Activated CD4-positive, alpha-beta T cell treated with anti-CD3 and anti-CD28 coated beads for 4 hours (primary cell): ENCODE results near the gene HMX1.

ENCODE experiments used
- DNase-seq, 2 donors: peaks; one replicate each; pipeline ENCODE4 v3.0.0-alpha.2; 2020

Gene HMX1

DNA sequence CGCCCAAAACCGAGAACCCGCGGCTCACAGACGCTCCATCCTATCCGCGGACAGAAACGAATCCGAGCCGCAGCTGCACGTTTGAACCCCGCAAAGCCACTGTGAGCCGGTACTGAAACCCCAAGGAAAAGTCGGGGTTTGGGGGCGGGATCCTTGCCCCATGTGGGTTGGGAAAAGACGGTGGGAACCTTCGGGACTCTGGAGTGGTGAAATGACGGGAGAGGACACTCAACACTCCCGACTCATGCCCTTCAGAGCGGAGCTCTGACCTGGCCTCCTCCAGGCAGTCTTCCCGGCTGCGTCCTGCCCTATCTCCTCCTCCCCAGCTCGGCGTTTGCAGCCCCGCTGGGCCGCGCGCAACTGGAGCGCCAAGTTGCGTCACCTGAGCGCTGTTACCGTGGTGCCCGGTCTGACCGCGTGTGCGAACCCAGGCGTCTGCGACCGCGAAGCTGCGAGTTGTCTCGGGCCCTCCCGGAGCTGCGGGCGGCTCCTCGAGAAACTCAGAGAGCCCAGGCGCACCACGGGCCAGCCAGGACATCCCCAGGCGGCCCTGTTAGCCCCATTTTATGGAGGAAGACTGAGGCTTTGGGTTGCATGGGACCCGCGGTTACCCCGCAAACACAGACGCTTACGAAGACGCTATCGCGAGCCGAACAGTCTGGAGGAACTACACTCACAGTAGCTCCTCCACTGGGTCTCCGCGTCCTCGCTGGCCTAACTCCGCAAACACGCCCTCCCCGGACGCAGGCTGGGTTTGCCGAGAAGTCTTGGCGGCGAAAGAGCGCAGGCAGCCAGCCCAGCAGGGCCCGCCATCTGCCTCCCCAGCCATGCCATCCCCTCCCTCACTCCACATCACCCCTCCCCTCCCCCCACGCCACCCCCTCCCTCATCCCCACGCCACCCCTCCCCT lies 20.3 kb upstream of the HMX1 start:
- DNase-seq: no peak

DNA sequence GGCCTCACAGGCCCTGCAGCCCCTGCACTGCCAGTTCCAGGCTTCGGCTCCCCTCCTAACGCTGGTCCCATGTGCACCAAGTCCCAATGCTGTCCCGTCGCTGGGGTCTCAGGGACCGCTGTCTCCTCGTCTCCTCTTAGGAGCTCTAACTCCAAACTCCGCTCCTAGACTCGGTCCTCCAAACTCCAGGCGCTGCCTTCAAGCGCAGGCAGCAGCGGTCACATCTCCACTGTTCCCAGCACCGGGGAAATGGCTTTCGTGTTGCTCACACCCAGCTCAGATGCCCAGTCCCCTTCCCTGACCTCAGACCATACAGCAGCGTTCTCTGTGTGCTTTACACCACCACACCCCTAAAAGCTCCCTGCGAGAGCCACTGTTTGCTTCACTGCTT lies 19.6 kb upstream of the HMX1 start:
- no peak for DNase-seq

DNA sequence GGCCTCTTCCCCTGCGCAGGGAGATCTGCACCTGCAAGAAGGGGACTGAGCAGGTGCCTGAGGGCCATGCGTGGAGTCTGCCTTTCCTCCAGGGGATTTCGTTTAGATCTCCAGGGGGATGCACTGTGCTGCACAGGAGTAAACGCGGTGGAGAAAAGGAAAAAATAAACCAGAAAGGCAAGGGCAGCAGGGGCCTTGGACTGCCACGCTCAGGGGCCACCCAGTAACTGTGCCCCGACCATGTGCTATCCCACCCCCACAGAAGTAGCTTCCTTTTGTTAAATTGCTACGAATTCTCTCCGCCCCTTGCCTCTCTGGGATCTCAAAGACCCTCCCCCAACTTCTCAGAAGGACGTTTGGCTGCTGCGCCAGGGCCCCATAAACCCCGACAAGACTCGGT lies 17.2 kb upstream of the HMX1 start:
- DNase-seq: no peak

DNA sequence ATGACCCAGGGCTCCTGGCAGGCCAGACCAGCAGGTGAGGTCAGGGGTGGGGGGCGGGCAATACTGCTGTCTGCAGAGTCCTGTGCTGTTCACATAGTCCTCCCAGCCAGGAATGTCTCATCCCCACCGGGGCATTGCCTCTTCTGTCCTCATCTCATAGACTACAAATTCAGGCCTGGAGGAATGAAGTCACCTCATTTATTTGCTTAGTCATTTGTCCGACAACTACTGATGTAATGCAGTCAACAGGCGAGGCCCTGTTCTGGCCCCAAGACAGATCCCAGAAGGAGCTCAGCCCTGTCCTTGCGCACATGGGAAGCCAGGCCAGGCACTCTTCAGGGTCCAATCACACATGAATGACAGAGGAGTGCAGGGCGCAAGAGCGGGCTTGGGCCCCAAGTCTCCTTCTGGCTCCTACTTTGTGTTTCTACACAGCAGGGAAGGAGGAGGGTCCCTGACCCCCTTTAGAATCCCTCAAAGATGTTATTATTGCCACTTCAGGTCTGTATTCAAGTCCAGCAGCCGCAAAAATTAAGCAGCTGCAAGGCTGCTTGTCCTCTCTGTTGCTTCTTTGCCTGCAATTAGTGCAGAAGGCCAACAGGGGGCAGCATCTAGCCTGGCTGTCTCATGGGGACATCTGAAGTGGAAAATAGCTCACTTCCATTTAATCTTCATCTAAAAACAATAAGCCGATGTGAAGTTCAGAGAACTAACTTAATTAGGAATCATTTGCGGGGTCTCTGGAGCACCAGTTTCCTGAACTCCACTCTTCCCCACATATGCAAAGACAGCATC lies 15.2 kb upstream of the HMX1 start:
- DNase-seq: no peak

DNA sequence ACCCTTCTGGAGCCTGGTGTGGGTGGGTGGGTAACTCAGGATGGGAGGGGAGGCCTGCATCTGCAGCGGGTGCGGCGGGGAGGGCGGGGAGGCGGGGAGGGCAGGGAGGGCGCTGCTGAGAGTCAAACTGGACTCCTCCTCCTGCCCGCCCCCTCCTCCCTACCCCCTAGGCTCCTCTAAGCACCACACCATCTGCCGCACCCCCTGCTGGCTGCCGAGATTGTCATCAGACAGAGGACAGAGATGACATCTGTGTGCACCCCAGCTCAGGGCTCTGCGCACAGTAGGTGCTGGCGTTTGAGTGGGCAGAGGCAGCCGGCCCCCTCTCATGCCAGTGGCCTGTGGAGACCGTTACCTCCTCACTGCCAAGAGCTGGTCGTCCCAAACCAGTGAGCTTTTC lies 10.6 kb upstream of the HMX1 start:
- DNase-seq: no peak

DNA sequence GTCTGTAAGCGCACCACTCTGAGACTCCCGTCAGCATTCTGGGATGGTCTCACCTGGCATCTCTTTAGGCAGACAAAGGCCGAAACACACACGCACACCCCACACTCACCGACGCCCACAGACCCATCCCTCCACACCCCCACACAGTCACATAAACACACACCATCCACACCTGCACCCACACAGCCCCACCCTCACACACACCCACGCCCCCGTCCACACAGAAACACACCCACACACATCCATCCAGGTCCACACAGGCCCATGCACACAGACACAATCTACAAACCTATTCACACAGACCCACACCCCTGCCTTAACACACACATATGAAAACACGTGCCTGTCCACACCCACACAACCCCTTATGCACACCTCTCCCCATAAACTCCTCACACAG lies 9.2 kb upstream of the HMX1 start:
- no peak for DNase-seq

DNA sequence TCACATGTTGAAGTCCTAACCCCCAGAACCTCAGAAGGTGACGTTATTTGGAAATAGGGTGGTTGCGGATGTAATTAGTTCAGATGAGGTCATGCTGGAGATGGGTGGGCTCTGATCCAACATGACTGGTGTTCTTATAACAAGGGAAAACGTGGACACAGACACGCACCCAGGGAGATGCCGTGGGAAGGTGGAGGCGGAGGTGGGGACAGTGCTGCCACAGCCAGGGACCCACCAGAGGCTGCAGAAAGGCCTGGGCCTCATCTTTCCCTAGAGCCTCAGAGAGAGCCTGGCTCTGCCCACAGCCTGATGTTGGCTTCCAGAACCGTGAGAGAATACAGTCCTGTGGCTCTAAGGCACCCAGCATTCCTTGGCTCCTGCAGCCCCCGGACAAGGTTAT lies 7.9 kb upstream of the HMX1 start:
- DNase-seq: no peak

DNA sequence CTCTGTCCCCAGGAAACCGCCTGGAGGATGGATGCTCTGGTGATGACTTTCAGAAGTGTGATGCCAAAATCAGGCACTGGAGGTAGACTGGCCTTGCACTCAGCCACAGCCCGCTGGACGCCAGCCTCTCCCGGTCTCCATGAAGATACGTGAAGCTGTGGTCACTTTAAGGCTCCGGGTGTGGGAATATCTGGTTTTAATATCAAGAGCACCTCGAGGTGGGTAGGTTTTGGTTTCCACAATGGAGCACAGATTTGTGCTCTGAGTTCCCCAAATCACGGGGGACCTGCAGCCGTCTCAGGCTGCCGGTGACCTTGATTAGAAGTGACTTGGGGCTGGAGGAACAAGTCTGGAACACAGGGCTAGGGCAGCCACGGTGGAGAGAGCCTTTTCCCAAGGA lies 6.8 kb upstream of the HMX1 start:
- no peak for DNase-seq

DNA sequence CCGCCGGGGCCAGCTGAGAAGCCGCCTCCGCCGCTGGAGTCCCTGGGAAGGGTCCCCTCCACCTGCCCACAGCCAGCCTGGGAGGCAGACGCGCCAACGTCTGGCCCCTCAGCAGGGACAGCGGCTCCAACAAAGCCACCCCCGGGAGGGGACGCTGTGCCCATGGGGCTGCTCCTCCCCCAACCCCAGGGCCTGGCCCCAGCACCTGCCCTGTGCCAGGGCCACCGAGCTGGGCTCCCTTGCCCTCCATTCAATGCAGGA lies 6.1 kb upstream of the HMX1 start:
- no peak for DNase-seq

DNA sequence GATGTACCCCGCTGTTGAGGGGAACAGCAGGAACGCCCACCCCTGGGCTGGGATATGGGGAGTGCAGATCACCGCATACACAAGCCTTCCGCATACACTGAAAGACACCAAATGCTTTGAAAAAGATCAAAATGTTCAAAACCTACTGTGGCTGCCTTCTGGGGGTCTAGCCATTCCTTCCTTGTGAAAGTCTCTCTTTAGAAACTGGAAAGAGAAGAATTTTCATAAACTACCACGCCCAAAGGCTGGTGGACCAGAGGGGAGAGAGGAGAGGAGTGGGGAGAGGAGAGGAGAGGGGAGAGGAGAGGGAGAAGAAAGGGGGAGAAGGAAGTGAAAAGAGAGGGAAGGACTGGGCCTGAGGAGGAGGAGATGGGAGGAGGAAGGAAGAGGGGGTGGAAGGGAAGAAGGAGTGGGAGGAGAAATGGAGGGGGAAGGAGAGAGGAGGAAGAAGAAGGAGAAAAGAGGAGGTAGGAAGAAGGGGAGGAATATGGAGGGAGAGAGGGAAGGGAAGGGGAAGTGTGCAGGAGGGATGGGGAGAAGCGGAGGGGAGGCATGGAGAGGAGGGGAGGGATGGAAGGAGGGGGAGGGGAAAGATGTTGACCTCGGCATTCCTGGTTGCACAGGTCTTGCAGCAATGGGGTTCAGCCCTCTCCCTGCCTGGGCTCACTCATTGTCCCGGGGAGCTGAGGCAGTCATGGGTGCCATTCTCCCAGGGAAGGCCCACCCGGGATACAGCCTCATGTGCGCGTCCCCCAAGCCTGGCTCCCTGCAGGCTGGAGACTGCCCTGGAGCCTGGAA lies 5.5 kb upstream of the HMX1 start:
- DNase-seq: no peak

DNA sequence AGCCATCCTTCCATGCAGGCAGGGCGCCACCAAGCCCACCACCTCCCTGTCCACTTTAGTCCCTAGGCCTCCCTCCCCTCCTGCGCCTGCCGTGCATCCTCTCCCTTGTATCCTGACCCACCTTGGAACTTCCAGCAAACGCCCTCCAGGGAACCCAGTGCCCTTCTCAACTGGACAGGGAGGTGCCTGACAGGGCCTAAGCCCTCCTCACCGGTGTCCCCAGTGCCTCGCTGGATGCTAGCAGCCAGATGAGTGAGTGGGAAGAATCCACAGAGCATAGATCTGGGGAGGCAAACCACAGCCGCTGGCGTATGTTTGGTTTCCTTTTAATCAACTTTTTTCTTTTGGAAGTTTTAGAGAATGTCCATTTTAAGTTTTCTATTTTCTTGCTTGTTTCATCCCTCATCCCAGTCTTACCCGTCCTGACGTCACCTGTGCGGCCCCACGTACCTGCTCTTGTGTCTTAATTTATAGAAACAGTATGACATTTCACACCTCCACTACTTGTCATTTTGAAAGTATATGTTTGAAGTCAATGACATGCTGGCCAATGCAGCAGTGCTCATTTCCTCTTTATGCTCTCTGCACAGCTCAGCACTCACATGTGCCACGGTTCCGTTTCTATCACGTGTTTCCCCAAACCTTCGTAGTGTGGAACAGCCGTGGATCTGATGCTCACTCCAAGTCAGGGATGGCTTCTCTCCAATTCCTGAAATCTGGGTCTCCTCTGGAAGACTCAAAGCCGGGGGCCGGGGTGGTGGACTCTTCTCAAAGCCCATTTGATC lies 3.4 kb upstream of the HMX1 start:
- no peak for DNase-seq

DNA sequence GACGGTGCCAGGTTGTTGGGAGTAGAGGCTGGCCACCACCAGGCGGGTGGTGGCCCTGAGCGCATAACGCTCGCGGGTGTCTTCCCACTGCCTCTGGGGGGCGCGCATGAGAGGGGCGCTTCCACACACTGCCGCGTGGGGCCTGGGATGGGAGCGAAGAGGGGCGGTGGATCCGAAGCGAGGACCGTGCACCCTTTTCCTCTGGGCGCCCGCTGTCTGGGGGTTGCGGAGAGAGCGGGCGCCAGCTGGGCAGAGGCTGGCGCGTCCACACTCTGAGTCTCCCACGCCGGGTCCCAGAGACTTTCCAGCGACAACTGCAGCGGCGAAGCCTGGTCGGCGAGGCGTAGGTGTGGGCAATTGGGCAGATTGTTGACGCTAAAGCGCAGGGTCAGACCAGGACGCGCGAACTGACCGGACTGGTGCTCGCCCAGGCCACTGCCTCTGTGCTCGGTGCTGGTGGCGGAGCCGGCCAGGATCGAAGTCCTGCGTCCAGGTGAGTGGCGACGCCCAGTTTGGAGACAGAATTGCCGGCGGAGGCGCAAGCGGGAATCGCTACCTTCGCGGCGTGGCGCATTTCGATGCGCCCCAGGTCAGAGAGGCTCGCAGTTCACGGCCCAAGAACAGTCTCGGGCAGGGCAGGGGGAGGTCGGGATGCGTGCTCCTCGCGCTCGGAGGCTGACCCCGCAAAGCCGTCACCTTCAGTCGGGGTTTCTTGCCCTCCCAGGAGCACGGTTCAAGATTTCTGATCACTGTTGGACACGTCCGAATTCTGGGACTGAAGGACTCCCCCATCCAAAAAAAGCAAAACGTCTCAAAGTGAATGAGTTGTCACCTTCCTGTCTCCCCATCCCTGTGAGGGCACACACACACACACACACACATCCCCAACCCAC lies 2.6 kb upstream of the HMX1 start:
- DNase-seq: no peak

DNA sequence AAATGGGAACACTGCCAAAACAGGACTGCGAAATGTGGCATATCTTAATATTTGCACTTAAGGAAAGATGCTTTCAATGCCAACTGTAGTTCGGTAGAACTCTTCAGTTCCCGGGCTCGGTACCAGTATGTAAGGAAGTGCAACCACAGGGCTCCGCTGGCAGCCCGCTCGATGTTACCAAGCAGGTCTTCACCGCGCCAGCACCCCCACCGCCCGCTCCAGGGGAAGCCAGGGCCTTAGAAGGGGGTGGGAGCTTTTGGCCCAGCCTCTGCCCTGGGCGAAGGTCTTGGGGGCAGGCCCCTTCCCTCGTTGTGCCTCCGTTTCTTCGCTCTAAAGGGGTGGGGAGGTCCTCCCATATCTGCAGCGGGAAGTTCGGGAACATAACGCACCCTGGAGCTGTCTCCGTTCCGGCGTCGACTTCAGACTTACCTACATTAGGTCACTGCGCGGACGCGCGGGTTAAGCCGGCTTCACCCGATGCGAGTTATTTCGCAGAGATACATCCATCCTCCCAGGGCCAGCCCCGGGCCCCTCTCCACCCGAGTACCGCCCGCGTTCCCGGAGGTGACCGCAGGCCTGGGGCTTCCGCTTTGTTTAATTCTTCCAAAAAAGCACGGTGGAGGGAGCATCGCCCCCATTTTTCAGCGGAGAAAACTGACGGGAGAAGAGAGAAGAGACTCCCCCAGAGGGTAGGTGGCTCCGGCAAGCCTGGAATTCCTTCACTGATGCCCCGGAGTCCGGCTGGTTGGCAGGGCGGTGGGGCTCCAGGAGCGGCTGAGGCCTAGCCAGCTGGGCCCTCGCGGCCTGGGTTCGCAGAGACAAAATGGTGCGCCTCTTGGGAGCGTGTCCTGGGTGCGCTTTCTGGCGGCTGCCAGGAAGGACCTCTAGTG lies 1.0 kb upstream of the HMX1 start:
- no peak for DNase-seq

DNA sequence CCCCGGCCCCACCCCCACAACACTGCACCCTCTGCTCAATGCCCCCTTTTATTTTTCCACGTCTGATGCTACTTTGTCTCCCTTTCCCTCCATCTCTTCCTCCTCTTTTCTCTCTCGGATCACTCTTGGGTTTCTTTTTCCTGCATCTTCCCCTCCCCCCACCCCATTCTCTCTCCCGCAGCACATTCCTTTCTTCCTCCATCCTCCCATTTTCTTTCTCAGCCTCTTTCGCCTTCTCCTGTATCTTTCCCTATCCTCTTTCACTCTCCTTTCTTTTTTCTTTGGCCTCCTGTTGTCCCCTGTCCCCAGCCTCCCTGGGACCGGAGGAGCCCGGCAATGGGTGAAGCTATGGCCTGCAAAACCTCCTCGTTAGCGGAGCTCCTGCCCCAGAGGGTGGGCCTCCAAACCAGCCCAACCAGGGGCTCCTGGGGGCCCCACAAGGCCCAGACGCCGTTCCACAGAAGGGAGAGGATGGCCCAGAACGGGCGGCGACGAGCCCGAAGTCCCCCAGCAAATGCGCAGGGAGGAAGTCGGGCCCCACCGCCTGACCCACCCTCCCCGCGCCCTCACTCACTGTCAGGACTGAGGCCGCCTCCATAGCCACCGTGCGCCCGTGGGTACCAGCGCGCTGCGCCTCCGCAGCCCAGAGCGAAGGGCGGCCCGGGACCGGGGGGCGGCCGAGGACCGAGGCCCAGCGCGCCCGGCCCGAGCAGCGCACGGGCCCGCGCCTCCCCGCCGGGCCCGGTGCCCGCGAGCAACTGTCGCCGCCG lies 807 bp downstream of the HMX1 start:
- no peak for DNase-seq

DNA sequence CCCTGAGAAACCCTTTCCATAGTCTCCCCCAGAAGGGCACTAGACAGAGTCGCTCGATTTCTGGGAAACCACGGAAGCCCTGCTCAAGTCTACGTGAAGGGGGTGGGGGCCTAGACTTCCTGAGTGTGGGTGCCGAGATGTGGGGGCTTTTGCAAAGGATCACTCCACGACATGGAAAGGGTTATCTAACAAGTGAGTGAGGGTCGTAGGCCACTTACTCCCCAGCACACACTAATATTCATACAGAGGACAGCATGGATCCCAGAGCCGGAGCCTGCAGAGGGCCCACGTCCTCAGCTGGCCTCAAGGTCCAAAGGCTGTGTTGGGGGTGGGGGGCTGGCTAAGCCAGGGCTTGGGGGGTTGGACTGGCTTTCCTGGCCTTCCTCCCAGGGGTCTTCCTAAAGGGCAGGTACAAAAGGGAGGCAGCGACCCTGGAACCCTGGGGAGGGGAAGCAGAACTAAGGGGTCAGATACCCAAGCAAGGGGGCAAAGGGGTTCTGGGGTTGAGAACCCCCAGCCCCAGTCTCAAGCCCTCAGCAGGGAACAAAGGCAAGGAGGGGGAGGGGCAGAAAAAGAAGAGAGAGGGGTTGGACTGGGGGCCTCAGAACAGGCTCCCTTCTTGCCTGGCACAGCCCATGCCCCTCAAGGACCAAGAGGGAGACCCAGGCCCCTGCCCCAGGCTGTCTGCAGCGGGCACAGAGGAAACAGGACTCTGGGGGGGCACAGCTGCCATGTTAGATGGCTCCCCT lies 1.6 kb downstream of the HMX1 start:
- DNase-seq: no peak

DNA sequence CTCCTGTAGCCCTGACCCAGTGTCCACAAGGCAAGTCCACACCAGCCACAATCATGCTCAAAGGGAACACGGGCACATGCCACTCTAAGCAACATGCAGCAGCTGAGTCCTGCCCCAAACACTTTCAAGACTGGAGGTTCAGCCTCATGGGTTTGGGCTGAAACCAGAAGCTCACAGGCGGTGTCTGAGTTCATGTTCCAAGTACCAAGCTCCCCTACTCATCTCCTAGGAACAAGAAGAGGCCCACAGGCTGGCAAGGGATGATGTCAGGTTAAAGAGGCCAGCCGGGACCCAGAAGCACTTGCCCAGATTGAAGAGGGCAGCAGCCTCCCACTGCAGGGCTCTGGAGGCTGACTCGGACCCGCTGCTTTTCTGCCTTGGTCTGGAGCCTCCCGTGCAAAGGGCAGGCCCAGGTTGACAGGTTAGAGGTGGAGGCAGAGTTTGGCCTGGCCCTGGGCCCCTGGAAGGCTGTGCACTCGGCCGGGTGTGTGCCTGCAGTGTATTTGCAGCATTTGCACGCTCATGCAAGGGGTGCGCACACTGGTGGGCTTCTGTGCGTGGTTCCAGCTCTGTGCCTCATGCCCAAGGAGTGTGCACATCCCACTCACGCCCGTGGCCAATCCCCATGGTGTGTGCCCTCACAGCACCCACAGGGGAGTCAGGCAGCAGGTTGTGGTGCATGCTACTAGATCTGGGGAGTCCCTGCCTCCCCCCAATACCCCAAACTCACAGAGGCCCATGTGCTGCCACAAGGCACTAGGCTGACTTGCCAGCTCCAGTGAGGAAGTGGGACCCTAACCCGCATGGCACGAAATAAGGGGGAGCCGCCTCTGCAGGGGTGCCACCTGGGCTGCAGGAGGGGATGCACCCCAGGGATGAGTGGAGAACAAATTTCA lies 2.4 kb downstream of the HMX1 start:
- no peak for DNase-seq

DNA sequence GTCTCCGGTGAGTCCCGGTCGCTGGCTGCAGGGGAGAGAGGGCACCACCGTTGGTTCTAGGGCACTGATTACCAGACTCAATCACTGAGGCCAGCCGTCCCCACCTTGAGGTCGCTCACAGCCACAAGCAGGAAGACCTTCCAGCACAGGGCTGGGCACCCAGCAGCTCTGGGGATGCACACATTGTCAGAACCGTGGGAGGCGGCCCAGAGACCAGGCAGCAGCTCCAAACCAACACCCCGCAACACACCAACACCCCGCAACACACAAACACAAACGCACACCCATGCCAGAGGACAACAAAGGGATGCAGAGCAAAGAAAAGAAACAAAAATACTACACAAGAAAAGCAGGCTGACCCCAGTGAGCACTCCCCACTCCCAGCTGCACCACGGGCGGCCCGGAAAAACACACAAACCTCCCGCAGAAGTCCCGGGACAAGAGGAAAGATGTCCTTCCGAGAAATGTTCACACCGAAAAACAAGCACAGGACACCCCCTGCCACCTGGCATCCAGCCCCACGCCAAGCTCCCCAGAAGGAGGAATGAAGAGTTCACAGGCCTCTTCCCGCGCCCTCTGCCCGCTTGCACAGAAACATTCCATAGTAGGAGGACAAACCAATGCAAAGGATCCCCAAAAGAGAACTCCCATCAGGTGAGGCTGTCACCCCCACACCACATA lies 3.2 kb downstream of the HMX1 start:
- DNase-seq: no peak
